ENCODE results near the gene FAM72D. TPM values are rescaled to one million over a fixed set of nuclear protein-coding genes. Genes with fewer than 3 reads are reported as not detected.
"Not testable (repeated sequence)": the region's sequence is repeated elsewhere in the genome, so short reads cannot be mapped to it uniquely, and the experiment has no call there.

Gene FAM72D
- total and polyA plus RNA-seq, 7 donors = 0.03 to 0.05 TPM; not detected in 5

GRCh38 chr1:145094655-145095211, 1.0 kb upstream of the FAM72D start:
- H3K27me3 ChIP-seq (ENCODE audit: insufficient read depth in 3 of 3, low read length in 2 of 3); H3K9me3 ChIP-seq; H3K4me1 ChIP-seq; intact Hi-C loops (cut with DNase I); H3K27ac ChIP-seq; H3K36me3 ChIP-seq (ENCODE audit: insufficient read depth in 1 of 2, low read depth in 1 of 2): not testable (repeated sequence)
- 0% methylated on average over 7 to 9 of the region's 46 CpGs; no CpG with 5 or more reads in 1 of the 3 donors for WGBS, 3 donors
- ATAC-seq = peak; percentile 10 to 43 (median 18)
- DNase-seq = peak; percentile 11 to 54
- H3K4me3 ChIP-seq = peak overlapping the region; percentile 61

GRCh38 chr1:145101725-145102124, 6.0 kb downstream of the FAM72D start:
- H3K36me3 ChIP-seq (ENCODE audit: insufficient read depth in 1 of 2, low read depth in 1 of 2); H3K9me3 ChIP-seq; intact Hi-C loops (cut with DNase I); DNase-seq; ATAC-seq; H3K4me1 ChIP-seq; H3K27me3 ChIP-seq (ENCODE audit: insufficient read depth in 3 of 3, low read length in 2 of 3); H3K27ac ChIP-seq; H3K4me3 ChIP-seq: not testable (repeated sequence)
- WGBS, 3 donors = 100% methylated on average over 1 of the region's 1 CpG; no CpG with 5 or more reads in 1 of the 3 donors

- H3K27me3 ChIP-seq (ENCODE audit: insufficient read depth in 3 of 3, low read length in 2 of 3); ATAC-seq; DNase-seq; H3K4me1 ChIP-seq; H3K36me3 ChIP-seq (ENCODE audit: insufficient read depth in 1 of 2, low read depth in 1 of 2); intact Hi-C loops (cut with DNase I); H3K27ac ChIP-seq; H3K9me3 ChIP-seq; H3K4me3 ChIP-seq: not testable (repeated sequence)
- no CpG with 5 or more reads among the region's 2 CpGs for WGBS, 3 donors
These were observed 7.5 kb downstream of the FAM72D start for GRCh38 chr1:145103294-145103693.

- ATAC-seq; H3K27ac ChIP-seq; H3K36me3 ChIP-seq (ENCODE audit: insufficient read depth in 1 of 2, low read depth in 1 of 2); intact Hi-C loops (cut with DNase I); H3K4me3 ChIP-seq; DNase-seq; H3K27me3 ChIP-seq (ENCODE audit: insufficient read depth in 3 of 3, low read length in 2 of 3); H3K4me1 ChIP-seq; H3K9me3 ChIP-seq: not testable (repeated sequence)
- WGBS, 3 donors = no CpG with 5 or more reads among the region's 3 CpGs
These were observed 15.9 kb downstream of the FAM72D start for GRCh38 chr1:145111674-145112073.

GRCh38 chr1:145112703-145113102, 16.9 kb downstream of the FAM72D start:
- DNase-seq; H3K27me3 ChIP-seq (ENCODE audit: insufficient read depth in 3 of 3, low read length in 2 of 3); ATAC-seq; H3K9me3 ChIP-seq; H3K4me1 ChIP-seq; H3K36me3 ChIP-seq (ENCODE audit: insufficient read depth in 1 of 2, low read depth in 1 of 2); H3K4me3 ChIP-seq; intact Hi-C loops (cut with DNase I); H3K27ac ChIP-seq: not testable (repeated sequence)
- no CpG with 5 or more reads among the region's 3 CpGs for WGBS, 3 donors

- H3K4me3 ChIP-seq, ATAC-seq, H3K4me1 ChIP-seq: not testable (repeated sequence)
These were observed 18.8 kb downstream of the FAM72D start for GRCh38 chr1:145114560-145115057.

GRCh38 chr1:145115587-145116493, 20.1 kb downstream of the FAM72D start:
- DNase-seq; H3K27me3 ChIP-seq (ENCODE audit: insufficient read depth in 3 of 3, low read length in 2 of 3); intact Hi-C loops (cut with DNase I); H3K36me3 ChIP-seq (ENCODE audit: insufficient read depth in 1 of 2, low read depth in 1 of 2); H3K4me1 ChIP-seq; ATAC-seq; H3K27ac ChIP-seq; H3K4me3 ChIP-seq; H3K9me3 ChIP-seq: not testable (repeated sequence)
- no CpG with 5 or more reads among the region's 6 CpGs for WGBS, 3 donors

More at GRCh38 chr1:145114560-145115057, 18.8 kb downstream of the FAM72D start:
- DNase-seq; H3K36me3 ChIP-seq (ENCODE audit: insufficient read depth in 1 of 2, low read depth in 1 of 2); H3K27me3 ChIP-seq (ENCODE audit: insufficient read depth in 3 of 3, low read length in 2 of 3); H3K27ac ChIP-seq; intact Hi-C loops (cut with DNase I); H3K9me3 ChIP-seq: not testable (repeated sequence)
- WGBS, 3 donors = no CpG with 5 or more reads among the region's 1 CpG

- WGBS, 3 donors = no CpG with 5 or more reads among the region's 3 CpGs
- intact Hi-C loops (cut with DNase I); DNase-seq; H3K4me1 ChIP-seq; H3K27me3 ChIP-seq (ENCODE audit: insufficient read depth in 3 of 3, low read length in 2 of 3); H3K27ac ChIP-seq; H3K4me3 ChIP-seq; H3K9me3 ChIP-seq; H3K36me3 ChIP-seq (ENCODE audit: insufficient read depth in 1 of 2, low read depth in 1 of 2); ATAC-seq: not testable (repeated sequence)
These were observed 24.1 kb downstream of the FAM72D start for GRCh38 chr1:145119842-145120241.

- peak in 3 of 4 donors; percentile 56 to 59 (median 57) for ATAC-seq
- intact Hi-C loops (cut with DNase I); DNase-seq: not testable (repeated sequence)
These were observed 26.7 kb downstream of the FAM72D start for GRCh38 chr1:145122344-145123061.

GRCh38 chr1:145123062-145123395, 27.3 kb downstream of the FAM72D start:
- H3K9me3 ChIP-seq; H3K4me3 ChIP-seq; H3K36me3 ChIP-seq (ENCODE audit: insufficient read depth in 1 of 2, low read depth in 1 of 2); H3K27me3 ChIP-seq (ENCODE audit: insufficient read depth in 3 of 3, low read length in 2 of 3); H3K4me1 ChIP-seq; intact Hi-C loops (cut with DNase I); DNase-seq; H3K27ac ChIP-seq: not testable (repeated sequence)
- WGBS, 3 donors = no CpG with 5 or more reads among the region's 1 CpG
- peak in 2 of 4 donors; percentile 16 to 22 for ATAC-seq

More at GRCh38 chr1:145122344-145123061, 26.7 kb downstream of the FAM72D start:
- no CpG with 5 or more reads among the region's 7 CpGs for WGBS, 3 donors
- H3K4me1 ChIP-seq; H3K9me3 ChIP-seq; H3K27ac ChIP-seq; H3K4me3 ChIP-seq; H3K27me3 ChIP-seq (ENCODE audit: insufficient read depth in 3 of 3, low read length in 2 of 3); H3K36me3 ChIP-seq (ENCODE audit: insufficient read depth in 1 of 2, low read depth in 1 of 2): not testable (repeated sequence)
